Neural cell (in vitro differentiated cells): ENCODE measurements around the gene GATM. TPM values are rescaled to one million over a fixed set of nuclear protein-coding genes. Genes with fewer than 3 reads are reported as not detected.

Source experiments
- H2AFZ ChIP-seq: fragments of 200-600, 300-800 bp; sonication (generic), shearing (Covaris generic); 2 replicates; pipeline ENCODE4 v1.6.0; 2014; ENCODE audit warnings: low read depth, mild to moderate bottlenecking, antibody characterized with exemption, low read length, moderate library complexity
- H3F3A ChIP-seq: fragments of 200-600 bp; shearing (Covaris generic); 2 replicates; pipeline ENCODE4 v1.6.1; 2016; ENCODE audit warnings: mild to moderate bottlenecking, moderate library complexity, mixed read lengths, antibody characterized with exemption, low read length; ENCODE audit not compliant: insufficient read depth, poor library complexity, severe bottlenecking
- H3K27ac ChIP-seq: fragments of 200-600, 300-800 bp; sonication (generic), shearing (Covaris generic); 2 replicates; pipeline ENCODE4 v1.5.1; 2014; ENCODE audit warnings: mild to moderate bottlenecking, low read length, moderate library complexity
- H3K27me3 ChIP-seq: fragments of 300-800, 200-600 bp; sonication (generic), shearing (Covaris generic); 2 replicates; pipeline ENCODE4 v1.6.0; 2014; ENCODE audit warnings: mild to moderate bottlenecking, low read depth, low read length, moderate library complexity; ENCODE audit not compliant: insufficient read depth
- H3K36me3 ChIP-seq: fragments of 300-800, 200-600 bp; sonication (generic), shearing (Covaris generic); 2 replicates; pipeline ENCODE4 v1.5.1; 2014; ENCODE audit warnings: mild to moderate bottlenecking, antibody characterized with exemption, low read length, moderate library complexity; ENCODE audit not compliant: insufficient read depth
- H3K4me2 ChIP-seq: fragments of 300-800, 200-600 bp; sonication (generic), shearing (Covaris generic); 2 replicates; pipeline ENCODE4 v1.6.0; 2014; ENCODE audit warnings: mild to moderate bottlenecking, low read length
- H3K4me3 ChIP-seq: fragments of 300-800, 200-600 bp; sonication (generic), shearing (Covaris generic); 2 replicates; pipeline ENCODE4 v1.5.1; 2014; ENCODE audit warnings: mild to moderate bottlenecking, low read length, moderate library complexity
- H3K79me2 ChIP-seq: fragments of 200-600 bp; shearing (Covaris generic); replicated peaks from 2 replicates; pipeline ENCODE4 v1.6.0; 2014; ENCODE audit warnings: mild to moderate bottlenecking, low read length, moderate library complexity; ENCODE audit not compliant: insufficient read depth
- H3K9ac ChIP-seq: fragments of 300-800, 200-600 bp; sonication (generic), shearing (Covaris generic); 2 replicates; pipeline ENCODE4 v1.6.1; 2016; ENCODE audit warnings: mild to moderate bottlenecking, low read length, mixed read lengths
- H3K9me2 ChIP-seq: fragments of 200-600 bp; shearing (Covaris generic); 2 replicates; pipeline ENCODE4 v1.6.1; 2016; ENCODE audit warnings: mild to moderate bottlenecking, low read length, mixed read lengths; ENCODE audit not compliant: insufficient read depth
- H3K9me3 ChIP-seq: fragments of 200-600, 300-800 bp; sonication (generic), shearing (Covaris generic); 2 replicates; pipeline ENCODE4 v1.6.1; 2016; ENCODE audit warnings: mild to moderate bottlenecking, mixed run types, low read length, moderate library complexity, mixed read lengths
- H4K20me1 ChIP-seq: fragments of 200-600 bp; shearing (Covaris generic); 2 replicates; pipeline ENCODE4 v1.6.1; 2016; ENCODE audit warnings: mild to moderate bottlenecking, mixed run types; ENCODE audit not compliant: insufficient read depth
- EP300 ChIP-seq: fragments of 450-650 bp; conservative IDR thresholded peaks from 2 replicates; pipeline ENCODE4 v1.6.1; 2014; ENCODE audit warnings: antibody characterized with exemption, mild to moderate bottlenecking, moderate library complexity; ENCODE audit not compliant: poor library complexity, severe bottlenecking
- EZH2 ChIP-seq: fragments of 200-600, 300-800 bp; shearing (Covaris generic), sonication (generic); IDR thresholded peaks from 2 replicates; pipeline ENCODE4 v1.6.1; 2014; ENCODE audit warnings: antibody characterized with exemption, low read length, borderline replicate concordance, mild to moderate bottlenecking; ENCODE audit not compliant: insufficient read depth, poor library complexity, severe bottlenecking
- MXI1 ChIP-seq: fragments of 450-650 bp; conservative IDR thresholded peaks from 2 replicates; pipeline ENCODE4 v1.6.1; 2014; ENCODE audit warnings: antibody characterized with exemption, mild to moderate bottlenecking; ENCODE audit not compliant: poor library complexity, severe bottlenecking
- POLR2AphosphoS5 ChIP-seq: IDR thresholded peaks from 2 replicates; pipeline ENCODE4 v1.6.1; 2012
- RAD21 ChIP-seq: fragments of 450-650 bp; conservative IDR thresholded peaks from 2 replicates; pipeline ENCODE4 v1.6.1; 2014; ENCODE audit warnings: antibody characterized with exemption, mild to moderate bottlenecking, moderate library complexity
- REST ChIP-seq: IDR thresholded peaks from 2 replicates; pipeline ENCODE4 v1.6.1; 2012; ENCODE audit warnings: borderline replicate concordance
- SMC3 ChIP-seq: fragments of 450-650 bp; conservative IDR thresholded peaks from 2 replicates; pipeline ENCODE4 v1.6.1; 2014; ENCODE audit warnings: antibody characterized with exemption, mild to moderate bottlenecking, moderate library complexity; ENCODE audit not compliant: poor library complexity
- TAF1 ChIP-seq: IDR thresholded peaks from 2 replicates; pipeline ENCODE4 v1.6.1; 2012; ENCODE audit warnings: low read depth
- polyA plus RNA-seq: library from polyadenylated mRNA; depleted of rRNA; stranded (reverse); fragments of >200 nt; gene quantifications from 2 replicates; pipeline ENCODE4 v1.2.3, GENCODE V29; 2014
- TF ChIP-seq, protein P1 (sequence below): fragments of 450-650 bp; IDR thresholded peaks from 2 replicates; pipeline ENCODE4 v1.5.1; 2014; ENCODE audit warnings: antibody characterized with exemption, mild to moderate bottlenecking, moderate library complexity; ENCODE audit not compliant: poor library complexity, severe bottlenecking

GATM gene
- polyA plus RNA-seq, 1 donor from 2014 or later = 13.3 TPM

GRCh38 chr15:45401665-45402161 is 23.4 kb upstream of the GATM start:
- TF ChIP-seq POLR2AphosphoS5 = no peak
- TF ChIP-seq RAD21 = peak; percentile 40
- H3K4me2 ChIP-seq = peak overlapping the region; percentile 71
- no peaks in the 10 kb centered on the region for H3K9me2 ChIP-seq
- H3K79me2 ChIP-seq = peaks cover 19% of the 10 kb centered on the region
- peak overlapping the region; percentile 87 for H3K27ac ChIP-seq
- peak overlapping the region; percentile 95 for H3K4me3 ChIP-seq
- H2AFZ ChIP-seq = peak overlapping the region; percentile 70
- H3K9me3 ChIP-seq = no peaks in the 10 kb centered on the region
- no peaks in the 10 kb centered on the region for H3K27me3 ChIP-seq
- no peaks in the 10 kb centered on the region for H3F3A ChIP-seq
- H3K36me3 ChIP-seq = peaks cover 1% of the 10 kb centered on the region
- peak overlapping the region; percentile 90 for H3K9ac ChIP-seq
- no peaks in the 10 kb centered on the region for H4K20me1 ChIP-seq

DNA sequence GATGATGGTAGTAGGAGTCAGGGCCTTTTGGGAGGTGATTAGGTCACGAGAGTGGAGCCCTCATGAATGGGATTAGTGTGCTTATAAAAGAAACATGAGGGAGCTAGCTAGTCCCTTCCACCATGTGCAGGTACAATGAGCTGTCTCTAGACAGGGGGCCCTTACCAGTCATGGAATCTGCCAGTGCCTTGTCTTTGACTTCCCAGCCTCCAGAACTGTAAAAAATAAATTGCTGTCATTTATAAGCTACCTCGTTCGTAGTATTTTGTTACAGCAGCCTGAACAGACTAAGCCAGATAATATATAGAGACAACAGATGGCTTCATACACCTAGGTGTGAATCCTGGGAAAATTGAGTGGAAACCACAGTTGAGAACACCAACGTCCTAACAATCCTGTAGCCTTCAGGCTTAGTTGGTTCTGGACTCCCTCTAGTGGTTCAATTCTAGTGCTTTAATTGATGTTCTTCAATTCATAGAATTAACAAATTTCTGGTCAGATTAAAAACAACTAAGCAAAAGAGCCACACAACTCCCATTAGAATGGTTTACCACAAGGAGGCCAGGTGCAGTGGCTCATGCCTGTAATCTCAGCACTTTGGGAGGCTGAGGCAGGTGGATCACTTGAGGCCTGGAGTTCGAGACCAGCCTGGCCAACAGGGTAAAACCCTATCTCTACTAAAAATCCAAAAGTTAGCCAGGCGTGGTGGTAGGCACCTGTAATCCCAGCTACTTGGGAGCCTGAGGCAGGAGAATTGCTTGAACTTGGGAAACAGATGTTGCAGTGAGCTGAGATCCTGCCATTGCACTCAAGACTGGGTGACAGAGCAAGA is 21.3 kb upstream of the GATM start:
- H3F3A ChIP-seq = no peaks in the 10 kb centered on the region
- no peaks in the 10 kb centered on the region for H3K9me3 ChIP-seq
- no peaks in the 10 kb centered on the region for H3K9me2 ChIP-seq
- H3K9ac ChIP-seq = no peak overlapping the region
- TF ChIP-seq EZH2 (no peak), EP300 (no peak), POLR2AphosphoS5 (no peak), SMC3 (peak; percentile 71), TAF1 (no peak), RAD21 (peak; percentile 66), MXI1 (no peak), REST (no peak)
- TF ChIP-seq, protein P1, sequence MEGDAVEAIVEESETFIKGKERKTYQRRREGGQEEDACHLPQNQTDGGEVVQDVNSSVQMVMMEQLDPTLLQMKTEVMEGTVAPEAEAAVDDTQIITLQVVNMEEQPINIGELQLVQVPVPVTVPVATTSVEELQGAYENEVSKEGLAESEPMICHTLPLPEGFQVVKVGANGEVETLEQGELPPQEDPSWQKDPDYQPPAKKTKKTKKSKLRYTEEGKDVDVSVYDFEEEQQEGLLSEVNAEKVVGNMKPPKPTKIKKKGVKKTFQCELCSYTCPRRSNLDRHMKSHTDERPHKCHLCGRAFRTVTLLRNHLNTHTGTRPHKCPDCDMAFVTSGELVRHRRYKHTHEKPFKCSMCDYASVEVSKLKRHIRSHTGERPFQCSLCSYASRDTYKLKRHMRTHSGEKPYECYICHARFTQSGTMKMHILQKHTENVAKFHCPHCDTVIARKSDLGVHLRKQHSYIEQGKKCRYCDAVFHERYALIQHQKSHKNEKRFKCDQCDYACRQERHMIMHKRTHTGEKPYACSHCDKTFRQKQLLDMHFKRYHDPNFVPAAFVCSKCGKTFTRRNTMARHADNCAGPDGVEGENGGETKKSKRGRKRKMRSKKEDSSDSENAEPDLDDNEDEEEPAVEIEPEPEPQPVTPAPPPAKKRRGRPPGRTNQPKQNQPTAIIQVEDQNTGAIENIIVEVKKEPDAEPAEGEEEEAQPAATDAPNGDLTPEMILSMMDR = peak; percentile 64
- H3K27me3 ChIP-seq = no peaks in the 10 kb centered on the region
- no peaks in the 10 kb centered on the region for H3K36me3 ChIP-seq
- no peak overlapping the region for H3K4me3 ChIP-seq
- H3K27ac ChIP-seq = no peak overlapping the region
- no peak overlapping the region for H3K4me2 ChIP-seq
- H2AFZ ChIP-seq = no peak overlapping the region
- peaks cover 15% of the 10 kb centered on the region for H3K79me2 ChIP-seq
- H4K20me1 ChIP-seq = no peaks in the 10 kb centered on the region
